Measurements from ENCODE around the gene ZBTB14. TPM values are rescaled to one million over a fixed set of nuclear protein-coding genes. Genes with fewer than 3 reads are reported as not detected.

Gene ZBTB14
- polyA plus RNA-seq, 1 donor from 2014 or later: 12.8 TPM

- Mint-ChIP-seq H3K4me3 (no peak overlapping the region), H3K9me3 (peaks cover 6 to 43% (median 28%) of the 10 kb centered on the region in 3 donors), H3K27me3 (peaks cover 1% of the 10 kb centered on the region), H3K4me1 (no peaks in the 10 kb centered on the region), H3K36me3 (no peaks in the 10 kb centered on the region), H3K27ac (no peak overlapping the region)
Observed at GRCh38 chr18:5268874-5269273, 26.7 kb downstream of the ZBTB14 start.

- H3K4me3 Mint-ChIP-seq: no peak overlapping the region
- H3K27ac Mint-ChIP-seq: no peak overlapping the region
- no peaks in the 10 kb centered on the region for H3K36me3 Mint-ChIP-seq
- peaks cover 9 to 46% (median 26%) of the 10 kb centered on the region in 3 donors for H3K9me3 Mint-ChIP-seq
- H3K27me3 Mint-ChIP-seq: peaks cover 1% of the 10 kb centered on the region
- no peaks in the 10 kb centered on the region for H3K4me1 Mint-ChIP-seq
Observed at GRCh38 chr18:5266721-5267120, 28.8 kb downstream of the ZBTB14 start.

GRCh38 chr18:5253910-5254309, 41.6 kb downstream of the ZBTB14 start:
- H3K27ac Mint-ChIP-seq: no peak overlapping the region
- H3K4me1 Mint-ChIP-seq: no peaks in the 10 kb centered on the region
- no peak overlapping the region for H3K4me3 Mint-ChIP-seq
- peaks cover 0 to 2% (median 0%) of the 10 kb centered on the region in 3 donors for H3K9me3 Mint-ChIP-seq
- no peaks in the 10 kb centered on the region for H3K36me3 Mint-ChIP-seq
- H3K27me3 Mint-ChIP-seq: peaks cover 2% of the 10 kb centered on the region

- Mint-ChIP-seq H3K27me3 (peaks cover 2% of the 10 kb centered on the region), H3K27ac (no peak overlapping the region), H3K9me3 (peaks cover 0 to 2% (median 0%) of the 10 kb centered on the region in 3 donors), H3K4me1 (peaks cover 0 to 5% (median 0%) of the 10 kb centered on the region in 3 donors), H3K4me3 (no peak overlapping the region), H3K36me3 (peaks cover 3% of the 10 kb centered on the region)
Observed at GRCh38 chr18:5251117-5251516, 44.4 kb downstream of the ZBTB14 start.

GRCh38 chr18:5250603-5251002, 44.9 kb downstream of the ZBTB14 start:
- Mint-ChIP-seq H3K27me3 (peaks cover 2% of the 10 kb centered on the region), H3K4me1 (peaks cover 0 to 5% (median 0%) of the 10 kb centered on the region in 3 donors), H3K36me3 (peaks cover 3% of the 10 kb centered on the region), H3K4me3 (no peak overlapping the region), H3K9me3 (no peaks in the 10 kb centered on the region), H3K27ac (no peak overlapping the region)

GRCh38 chr18:5244941-5245340, 50.6 kb downstream of the ZBTB14 start:
- H3K27me3 Mint-ChIP-seq: no peaks in the 10 kb centered on the region
- peaks cover 13% of the 10 kb centered on the region for H3K36me3 Mint-ChIP-seq
- H3K4me1 Mint-ChIP-seq: peaks cover 12 to 14% (median 13%) of the 10 kb centered on the region in 3 donors
- no peak overlapping the region for H3K4me3 Mint-ChIP-seq
- peak overlapping the region in 1 of 3 donors; percentile 60 for H3K27ac Mint-ChIP-seq
- H3K9me3 Mint-ChIP-seq: peaks cover 0 to 5% (median 0%) of the 10 kb centered on the region in 3 donors

GRCh38 chr18:5239447-5239846, 56.1 kb downstream of the ZBTB14 start:
- Mint-ChIP-seq H3K36me3 (peaks cover 11% of the 10 kb centered on the region), H3K4me3 (peak overlapping the region in 3 of 4 donors; percentile 54 to 92 (median 73)), H3K4me1 (peaks cover 21 to 30% (median 27%) of the 10 kb centered on the region in 3 donors), H3K9me3 (peaks cover 0 to 3% (median 0%) of the 10 kb centered on the region in 3 donors), H3K27me3 (no peaks in the 10 kb centered on the region), H3K27ac (peak overlapping the region in 1 of 3 donors; percentile 90)

Other genes starting within 250 kb of the ZBTB14 start
- gene AKAIN1, start 98.5 kb downstream of the ZBTB14 start, polyA plus RNA-seq: not detected
- 0.39 TPM for gene EPB41L3, start 248.3 kb upstream of the ZBTB14 start, polyA plus RNA-seq

Measured in IgD-negative memory B cell (primary cell).